ENCODE results near the gene CCDC141.

DNA sequence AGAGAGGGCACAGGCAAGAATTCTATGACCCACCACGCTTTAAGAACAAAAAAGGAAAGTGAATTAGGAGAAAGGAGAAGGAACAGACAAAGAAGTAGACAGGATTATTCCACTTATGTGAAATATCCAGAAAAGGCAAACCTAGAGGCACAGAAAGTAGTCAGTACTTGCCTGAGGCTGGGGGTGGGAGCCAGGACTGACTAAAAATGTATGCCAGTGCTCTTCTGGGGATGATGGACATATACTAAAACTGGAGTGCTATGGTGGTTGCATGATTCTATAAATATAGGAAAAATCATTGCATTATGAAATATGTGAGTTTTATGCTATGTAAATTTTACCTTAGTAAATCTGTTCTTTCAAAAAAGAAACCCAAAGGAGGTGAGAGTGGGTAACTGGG, 168.9 kb downstream of the CCDC141 start:
- no peak for TF ChIP-seq POLR2AphosphoS5 (IDR thresholded peaks at IDR 0.05)
- TF ChIP-seq POLR2A (IDR thresholded peaks at IDR 0.05) = no peak
- TF ChIP-seq, protein P1, sequence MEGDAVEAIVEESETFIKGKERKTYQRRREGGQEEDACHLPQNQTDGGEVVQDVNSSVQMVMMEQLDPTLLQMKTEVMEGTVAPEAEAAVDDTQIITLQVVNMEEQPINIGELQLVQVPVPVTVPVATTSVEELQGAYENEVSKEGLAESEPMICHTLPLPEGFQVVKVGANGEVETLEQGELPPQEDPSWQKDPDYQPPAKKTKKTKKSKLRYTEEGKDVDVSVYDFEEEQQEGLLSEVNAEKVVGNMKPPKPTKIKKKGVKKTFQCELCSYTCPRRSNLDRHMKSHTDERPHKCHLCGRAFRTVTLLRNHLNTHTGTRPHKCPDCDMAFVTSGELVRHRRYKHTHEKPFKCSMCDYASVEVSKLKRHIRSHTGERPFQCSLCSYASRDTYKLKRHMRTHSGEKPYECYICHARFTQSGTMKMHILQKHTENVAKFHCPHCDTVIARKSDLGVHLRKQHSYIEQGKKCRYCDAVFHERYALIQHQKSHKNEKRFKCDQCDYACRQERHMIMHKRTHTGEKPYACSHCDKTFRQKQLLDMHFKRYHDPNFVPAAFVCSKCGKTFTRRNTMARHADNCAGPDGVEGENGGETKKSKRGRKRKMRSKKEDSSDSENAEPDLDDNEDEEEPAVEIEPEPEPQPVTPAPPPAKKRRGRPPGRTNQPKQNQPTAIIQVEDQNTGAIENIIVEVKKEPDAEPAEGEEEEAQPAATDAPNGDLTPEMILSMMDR (IDR thresholded peaks at IDR 0.05) = no peak
- TF ChIP-seq EP300 (IDR thresholded peaks at IDR 0.05) = no peak
